ENCODE data around the gene TCAF1.
"Not testable (repeated sequence)": the region's sequence is repeated elsewhere in the genome, so short reads cannot be mapped to it uniquely, and the experiment has no call there.

The TCAF1 gene

DNA sequence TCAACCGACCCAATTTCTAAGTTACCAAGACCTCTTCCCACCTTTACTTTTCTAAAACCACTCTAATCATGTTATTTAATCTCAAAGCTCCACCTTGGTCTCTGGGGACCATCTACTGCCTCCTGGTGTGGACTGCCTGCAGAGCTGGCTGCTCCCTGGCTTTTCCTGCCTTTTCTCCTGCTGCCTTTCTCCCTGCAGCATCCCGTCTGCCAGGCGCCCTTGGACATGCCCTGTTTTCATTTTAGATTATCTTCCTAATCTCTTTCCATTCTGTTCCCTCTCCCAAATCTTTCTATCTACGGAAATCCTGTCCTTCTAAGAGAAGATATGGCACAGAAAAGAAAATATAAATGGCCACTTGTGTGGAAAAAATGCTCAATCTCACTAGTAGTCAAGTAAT lies 23.1 kb downstream of the TCAF1 start:
- Histone ChIP-seq H3K9me3 (no peaks in the 10 kb centered on the region), H3K4me3 (ENCODE audit: low read depth in 1 of 2, low read length in 1 of 2) (no peak overlapping the region), H3K27ac (no peak overlapping the region), H3K4me1 (ENCODE audit: control insufficient read depth in 1 of 2, insufficient read depth in 1 of 2, low read depth in 1 of 2, low read length in 1 of 2) (no peaks in the 10 kb centered on the region), H3K36me3 (no peaks in the 10 kb centered on the region), H3K27me3 (peaks cover 46% of the 10 kb centered on the region)
- TF ChIP-seq CTCF (IDR thresholded peaks at IDR 0.05): no peak

- no peaks in the 10 kb centered on the region for H3K9me3 ChIP-seq
- H3K27ac ChIP-seq: no peak overlapping the region
- H3K4me3 ChIP-seq (ENCODE audit: low read depth in 1 of 2, low read length in 1 of 2): no peak overlapping the region
- no peaks in the 10 kb centered on the region for H3K36me3 ChIP-seq
- TF ChIP-seq CTCF (IDR thresholded peaks at IDR 0.05): no peak
- H3K4me1 ChIP-seq (ENCODE audit: control insufficient read depth in 1 of 2, insufficient read depth in 1 of 2, low read depth in 1 of 2, low read length in 1 of 2): no peaks in the 10 kb centered on the region
- H3K27me3 ChIP-seq: peaks cover 28% of the 10 kb centered on the region
Measured at GRCh38 chr7:143877098-143877497, 24.9 kb downstream of the TCAF1 start.

GRCh38 chr7:143876218-143876617 lies 25.8 kb downstream of the TCAF1 start:
- Histone ChIP-seq H3K27me3 (peaks cover 19% of the 10 kb centered on the region), H3K36me3 (no peaks in the 10 kb centered on the region), H3K27ac (no peak overlapping the region), H3K9me3 (no peaks in the 10 kb centered on the region), H3K4me3 (ENCODE audit: low read depth in 1 of 2, low read length in 1 of 2) (no peak overlapping the region), H3K4me1 (ENCODE audit: control insufficient read depth in 1 of 2, insufficient read depth in 1 of 2, low read depth in 1 of 2, low read length in 1 of 2) (no peaks in the 10 kb centered on the region)
- no peak for TF ChIP-seq CTCF (IDR thresholded peaks at IDR 0.05)

GRCh38 chr7:143873242-143873641 lies 28.7 kb downstream of the TCAF1 start:
- not testable (repeated sequence) for H3K27ac ChIP-seq; H3K9me3 ChIP-seq; H3K4me3 ChIP-seq (ENCODE audit: low read depth in 1 of 2, low read length in 1 of 2); H3K4me1 ChIP-seq (ENCODE audit: control insufficient read depth in 1 of 2, insufficient read depth in 1 of 2, low read depth in 1 of 2, low read length in 1 of 2); H3K36me3 ChIP-seq; H3K27me3 ChIP-seq

- H3K27ac ChIP-seq; H3K4me1 ChIP-seq (ENCODE audit: control insufficient read depth in 1 of 2, insufficient read depth in 1 of 2, low read depth in 1 of 2, low read length in 1 of 2); H3K27me3 ChIP-seq; H3K9me3 ChIP-seq; H3K36me3 ChIP-seq; H3K4me3 ChIP-seq (ENCODE audit: low read depth in 1 of 2, low read length in 1 of 2): not testable (repeated sequence)
Measured at GRCh38 chr7:143871534-143871933, 30.4 kb downstream of the TCAF1 start.

- H3K4me1 ChIP-seq (ENCODE audit: control insufficient read depth in 1 of 2, insufficient read depth in 1 of 2, low read depth in 1 of 2, low read length in 1 of 2); H3K36me3 ChIP-seq; H3K4me3 ChIP-seq (ENCODE audit: low read depth in 1 of 2, low read length in 1 of 2); H3K27ac ChIP-seq; H3K27me3 ChIP-seq; H3K9me3 ChIP-seq: not testable (repeated sequence)
Measured at GRCh38 chr7:143857994-143858393, 44.0 kb downstream of the TCAF1 start.

GRCh38 chr7:143855443-143855842 lies 46.5 kb downstream of the TCAF1 start:
- H3K9me3 ChIP-seq; H3K4me3 ChIP-seq (ENCODE audit: low read depth in 1 of 2, low read length in 1 of 2); H3K27ac ChIP-seq; H3K4me1 ChIP-seq (ENCODE audit: control insufficient read depth in 1 of 2, insufficient read depth in 1 of 2, low read depth in 1 of 2, low read length in 1 of 2); H3K27me3 ChIP-seq; H3K36me3 ChIP-seq: not testable (repeated sequence)

DNA sequence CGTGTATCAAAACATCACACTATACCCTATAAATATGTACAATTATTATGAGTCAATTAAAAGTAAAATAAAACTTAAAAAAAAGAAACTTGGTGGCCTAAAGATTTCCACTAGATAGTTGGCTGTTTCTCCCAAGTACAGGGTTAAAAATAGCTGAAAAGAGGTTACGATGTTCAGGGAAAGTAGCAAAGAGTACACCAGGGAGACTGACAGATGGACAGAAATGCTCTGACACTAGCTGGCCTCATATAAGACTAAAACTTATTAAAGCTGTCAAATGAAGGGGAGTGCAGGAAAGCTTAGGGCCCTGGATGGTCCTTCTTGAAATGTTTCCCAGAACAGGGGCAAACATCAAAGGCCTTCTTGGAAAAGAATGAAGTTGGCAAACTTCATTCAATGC lies 51.3 kb downstream of the TCAF1 start:
- H3K36me3 ChIP-seq: no peaks in the 10 kb centered on the region

More for the DNA sequence above, 51.3 kb downstream of the TCAF1 start:
- no peak for TF ChIP-seq CTCF (IDR thresholded peaks at IDR 0.05)
- Histone ChIP-seq H3K27me3 (no peaks in the 10 kb centered on the region), H3K4me1 (ENCODE audit: control insufficient read depth in 1 of 2, insufficient read depth in 1 of 2, low read depth in 1 of 2, low read length in 1 of 2) (no peaks in the 10 kb centered on the region), H3K27ac (no peak overlapping the region), H3K9me3 (no peaks in the 10 kb centered on the region), H3K4me3 (ENCODE audit: low read depth in 1 of 2, low read length in 1 of 2) (no peak overlapping the region)

Data from neutrophil (primary cell).